Kidney epithelial cell (primary cell): ENCODE measurements around the gene TCAP. TPM values are rescaled to one million over a fixed set of nuclear protein-coding genes. Genes with fewer than 3 reads are reported as not detected.

Experiments used
- DNase-seq: peaks from one replicate; pipeline ENCODE4 v3.0.0-alpha.2; 2010; ENCODE audit warnings: low read depth
- H3K27me3 ChIP-seq: 2 replicates; pipeline ENCODE4 v1.6.0; 2011; ENCODE audit warnings: low read length; ENCODE audit not compliant: control insufficient read depth, insufficient read depth
- H3K36me3 ChIP-seq: 2 replicates; pipeline ENCODE4 v1.5.1; 2011; ENCODE audit warnings: low read length; ENCODE audit not compliant: control insufficient read depth, insufficient read depth
- H3K4me3 ChIP-seq: 2 replicates; pipeline ENCODE4 v1.5.1; 2011; ENCODE audit warnings: low read depth, mild to moderate bottlenecking, control low read depth, low read length
- CTCF ChIP-seq: IDR thresholded peaks from 2 replicates; pipeline ENCODE4 v1.5.1; 2011; ENCODE audit warnings: mild to moderate bottlenecking, moderate library complexity, low read length, control low read depth, inconsistent platforms; ENCODE audit not compliant: insufficient read depth, poor library complexity, severe bottlenecking
- total RNA-seq: library from RNA; depleted of rRNA; stranded (reverse); fragments of >200 nt; gene quantifications from 2 replicates; pipeline ENCODE4 v1.2.3, GENCODE V29; 2015

The TCAP gene
- total RNA-seq, 1 donor from 2014 or later: 0.84 TPM

GRCh38 chr17:39663688-39664580 is 1.2 kb upstream of the TCAP start:
- TF ChIP-seq CTCF: no peak
- no peak overlapping the region for H3K4me3 ChIP-seq
- no peak for DNase-seq
- no peaks in the 10 kb centered on the region for H3K36me3 ChIP-seq
- peaks cover 30% of the 10 kb centered on the region for H3K27me3 ChIP-seq

- DNase-seq: no peak
- H3K4me3 ChIP-seq: no peak overlapping the region
- peak; percentile 23 for TF ChIP-seq CTCF
- peaks cover 42% of the 10 kb centered on the region for H3K27me3 ChIP-seq
- H3K36me3 ChIP-seq: no peaks in the 10 kb centered on the region
Observed at GRCh38 chr17:39665642-39666224, 584 bp downstream of the TCAP start.

- no peaks in the 10 kb centered on the region for H3K36me3 ChIP-seq
- H3K27me3 ChIP-seq: peaks cover 45% of the 10 kb centered on the region
- no peak for DNase-seq
- TF ChIP-seq CTCF: no peak
- no peak overlapping the region for H3K4me3 ChIP-seq
Observed at GRCh38 chr17:39666231-39666600, 1.1 kb downstream of the TCAP start.

GRCh38 chr17:39666601-39667261 is 1.6 kb downstream of the TCAP start:
- TF ChIP-seq CTCF: no peak
- no peaks in the 10 kb centered on the region for H3K36me3 ChIP-seq
- peaks cover 49% of the 10 kb centered on the region for H3K27me3 ChIP-seq
- no peak for DNase-seq
- H3K4me3 ChIP-seq: no peak overlapping the region

GRCh38 chr17:39667262-39667944 is 2.3 kb downstream of the TCAP start:
- Histone ChIP-seq H3K36me3 (no peaks in the 10 kb centered on the region), H3K4me3 (no peak overlapping the region), H3K27me3 (peaks cover 52% of the 10 kb centered on the region)
- DNase-seq: no peak
- no peak for TF ChIP-seq CTCF
